Measurements from ENCODE around the gene WWC1. TPM values are rescaled to one million over a fixed set of nuclear protein-coding genes. Genes with fewer than 3 reads are reported as not detected.

The WWC1 gene
- total and polyA plus RNA-seq, 9 of the 15 experiments (the other 6 are each of a cell fraction or from before 2014, with no cell fraction given), result under 0.01 to 0.54 (median 0.42) TPM; not detected in 6

GRCh38 chr5:168486136-168486879 lies 194.9 kb downstream of the WWC1 start, which contains the start of gene RARS1 (continued):
- TF ChIP-seq, protein P1, sequence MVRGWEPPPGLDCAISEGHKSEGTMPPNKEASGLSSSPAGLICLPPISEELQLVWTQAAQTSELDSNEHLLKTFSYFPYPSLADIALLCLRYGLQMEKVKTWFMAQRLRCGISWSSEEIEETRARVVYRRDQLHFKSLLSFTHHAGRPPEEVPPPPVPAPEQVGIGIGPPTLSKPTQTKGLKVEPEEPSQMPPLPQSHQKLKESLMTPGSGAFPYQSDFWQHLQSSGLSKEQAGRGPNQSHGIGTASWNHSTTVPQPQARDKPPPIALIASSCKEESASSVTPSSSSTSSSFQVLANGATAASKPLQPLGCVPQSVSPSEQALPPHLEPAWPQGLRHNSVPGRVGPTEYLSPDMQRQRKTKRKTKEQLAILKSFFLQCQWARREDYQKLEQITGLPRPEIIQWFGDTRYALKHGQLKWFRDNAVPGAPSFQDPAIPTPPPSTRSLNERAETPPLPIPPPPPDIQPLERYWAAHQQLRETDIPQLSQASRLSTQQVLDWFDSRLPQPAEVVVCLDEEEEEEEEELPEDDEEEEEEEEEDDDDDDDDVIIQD (CRISPR knock-in tag; IDR thresholded peaks at IDR 0.05), result no peak
- TF ChIP-seq, protein P2, sequence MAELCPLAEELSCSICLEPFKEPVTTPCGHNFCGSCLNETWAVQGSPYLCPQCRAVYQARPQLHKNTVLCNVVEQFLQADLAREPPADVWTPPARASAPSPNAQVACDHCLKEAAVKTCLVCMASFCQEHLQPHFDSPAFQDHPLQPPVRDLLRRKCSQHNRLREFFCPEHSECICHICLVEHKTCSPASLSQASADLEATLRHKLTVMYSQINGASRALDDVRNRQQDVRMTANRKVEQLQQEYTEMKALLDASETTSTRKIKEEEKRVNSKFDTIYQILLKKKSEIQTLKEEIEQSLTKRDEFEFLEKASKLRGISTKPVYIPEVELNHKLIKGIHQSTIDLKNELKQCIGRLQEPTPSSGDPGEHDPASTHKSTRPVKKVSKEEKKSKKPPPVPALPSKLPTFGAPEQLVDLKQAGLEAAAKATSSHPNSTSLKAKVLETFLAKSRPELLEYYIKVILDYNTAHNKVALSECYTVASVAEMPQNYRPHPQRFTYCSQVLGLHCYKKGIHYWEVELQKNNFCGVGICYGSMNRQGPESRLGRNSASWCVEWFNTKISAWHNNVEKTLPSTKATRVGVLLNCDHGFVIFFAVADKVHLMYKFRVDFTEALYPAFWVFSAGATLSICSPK (IDR thresholded peaks at IDR 0.05; ENCODE audit: borderline replicate concordance), result no peak
- TF ChIP-seq, protein P3, sequence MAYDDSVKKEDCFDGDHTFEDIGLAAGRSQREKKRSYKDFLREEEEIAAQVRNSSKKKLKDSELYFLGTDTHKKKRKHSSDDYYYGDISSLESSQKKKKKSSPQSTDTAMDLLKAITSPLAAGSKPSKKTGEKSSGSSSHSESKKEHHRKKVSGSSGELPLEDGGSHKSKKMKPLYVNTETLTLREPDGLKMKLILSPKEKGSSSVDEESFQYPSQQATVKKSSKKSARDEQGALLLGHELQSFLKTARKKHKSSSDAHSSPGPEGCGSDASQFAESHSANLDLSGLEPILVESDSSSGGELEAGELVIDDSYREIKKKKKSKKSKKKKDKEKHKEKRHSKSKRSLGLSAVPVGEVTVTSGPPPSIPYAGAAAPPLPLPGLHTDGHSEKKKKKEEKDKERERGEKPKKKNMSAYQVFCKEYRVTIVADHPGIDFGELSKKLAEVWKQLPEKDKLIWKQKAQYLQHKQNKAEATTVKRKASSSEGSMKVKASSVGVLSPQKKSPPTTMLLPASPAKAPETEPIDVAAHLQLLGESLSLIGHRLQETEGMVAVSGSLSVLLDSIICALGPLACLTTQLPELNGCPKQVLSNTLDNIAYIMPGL (CRISPR knock-in tag; IDR thresholded peaks at IDR 0.05), result no peak; the same call in 1 of the 2 replicates
- TF ChIP-seq TCF7 (IDR thresholded peaks at IDR 0.05; ENCODE audit: borderline replicate concordance) (no peak; the same call in 1 of the 2 replicates), ZBTB7A (IDR thresholded peaks at IDR 0.05; ENCODE audit: borderline replicate concordance, control insufficient read depth, low read depth, low read length) (no peak; the same call in 1 of the 2 replicates), NR1H2 (CRISPR knock-in tag; IDR thresholded peaks at IDR 0.05) (no peak), PRPF4 (IDR thresholded peaks at IDR 0.05; ENCODE audit: insufficient read depth, low read depth, low read length, poor library complexity, severe bottlenecking) (no peak), JUND (IDR thresholded peaks at IDR 0.05; ENCODE audit: borderline replicate concordance, low read depth, low read length) (peak; percentile 62; the same call in 1 of the 2 replicates), JUND (tag; IDR thresholded peaks at IDR 0.05; ENCODE audit: borderline replicate concordance, low read depth, low read length) (no peak; the same call in 2 of the 3 replicates), ZNF324 (CRISPR knock-in tag; IDR thresholded peaks at IDR 0.05) (no peak), RUNX1 (IDR thresholded peaks at IDR 0.05; ENCODE audit: low read depth) (no peak), ZBTB11 (CRISPR knock-in tag; IDR thresholded peaks at IDR 0.05) (peak; percentile 76 to 95 (median 84); a peak in 5 of 6 replicates)
- TF ChIP-seq, protein P4, sequence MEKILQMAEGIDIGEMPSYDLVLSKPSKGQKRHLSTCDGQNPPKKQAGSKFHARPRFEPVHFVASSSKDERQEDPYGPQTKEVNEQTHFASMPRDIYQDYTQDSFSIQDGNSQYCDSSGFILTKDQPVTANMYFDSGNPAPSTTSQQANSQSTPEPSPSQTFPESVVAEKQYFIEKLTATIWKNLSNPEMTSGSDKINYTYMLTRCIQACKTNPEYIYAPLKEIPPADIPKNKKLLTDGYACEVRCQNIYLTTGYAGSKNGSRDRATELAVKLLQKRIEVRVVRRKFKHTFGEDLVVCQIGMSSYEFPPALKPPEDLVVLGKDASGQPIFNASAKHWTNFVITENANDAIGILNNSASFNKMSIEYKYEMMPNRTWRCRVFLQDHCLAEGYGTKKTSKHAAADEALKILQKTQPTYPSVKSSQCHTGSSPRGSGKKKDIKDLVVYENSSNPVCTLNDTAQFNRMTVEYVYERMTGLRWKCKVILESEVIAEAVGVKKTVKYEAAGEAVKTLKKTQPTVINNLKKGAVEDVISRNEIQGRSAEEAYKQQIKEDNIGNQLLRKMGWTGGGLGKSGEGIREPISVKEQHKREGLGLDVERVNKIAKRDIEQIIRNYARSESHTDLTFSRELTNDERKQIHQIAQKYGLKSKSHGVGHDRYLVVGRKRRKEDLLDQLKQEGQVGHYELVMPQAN (IDR thresholded peaks at IDR 0.05; ENCODE audit: borderline replicate concordance), result peak; percentile 85

Measured in K562 (cell line).